ENCODE measurements around the gene FAM227B.
"Not testable (repeated sequence)": the region's sequence is repeated elsewhere in the genome, so short reads cannot be mapped to it uniquely, and the experiment has no call there.

The FAM227B gene

DNA sequence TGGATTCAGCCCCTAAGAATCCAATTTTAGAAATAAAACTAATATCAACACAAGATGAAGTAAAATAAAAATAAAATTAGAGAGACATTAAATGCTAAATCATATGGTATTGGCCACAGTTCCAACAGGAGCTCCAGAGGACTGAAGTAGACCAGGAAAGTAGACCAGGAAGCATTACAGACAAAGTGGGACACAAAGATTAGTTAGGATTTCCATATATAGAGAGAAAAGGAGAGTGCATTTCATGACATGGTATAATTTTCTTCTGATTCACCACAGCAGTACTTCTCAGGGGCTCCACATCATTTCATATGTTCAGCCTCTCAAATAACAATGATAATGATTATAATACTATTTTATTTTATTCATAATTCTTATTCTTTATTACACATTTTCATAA, 179.3 kb downstream of the FAM227B start:
- no peak for DNase-seq (ENCODE audit: low read depth in 3 of 3, low spot score in 1 of 3)

- no peak for DNase-seq (ENCODE audit: low read depth in 3 of 3, low spot score in 1 of 3)
Measured at GRCh38 chr15:49439678-49440395, 180.8 kb downstream of the FAM227B start.

- DNase-seq (ENCODE audit: low read depth in 3 of 3, low spot score in 1 of 3): no peak
Measured at GRCh38 chr15:49438962-49439631, 181.5 kb downstream of the FAM227B start.

GRCh38 chr15:49436751-49437150, 183.9 kb downstream of the FAM227B start:
- no peak for DNase-seq (ENCODE audit: low read depth in 3 of 3, low spot score in 1 of 3)

- DNase-seq (ENCODE audit: low read depth in 3 of 3, low spot score in 1 of 3): no peak
Measured at GRCh38 chr15:49435174-49435573, 185.4 kb downstream of the FAM227B start.

DNA sequence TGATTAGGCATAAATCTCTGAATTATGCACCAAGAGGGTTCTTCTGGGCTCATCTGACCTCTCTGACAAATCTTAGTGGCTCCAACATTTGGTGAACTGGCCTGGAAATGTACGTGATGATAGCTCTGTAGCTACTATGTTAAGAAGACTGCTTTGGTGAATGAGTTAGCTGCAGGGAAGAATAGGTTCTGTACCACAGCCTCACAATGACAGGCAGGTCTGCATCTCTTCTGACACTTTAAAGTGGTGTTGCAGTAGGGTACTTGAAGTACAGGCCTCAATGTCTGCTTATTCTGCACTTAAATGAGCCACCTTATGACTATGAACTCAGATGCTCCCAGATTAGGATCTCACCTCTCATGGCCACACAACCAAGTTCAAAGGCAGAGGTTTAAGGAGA, 190.6 kb downstream of the FAM227B start:
- no peak for DNase-seq (ENCODE audit: low read depth in 3 of 3, low spot score in 1 of 3)

- DNase-seq (ENCODE audit: low read depth in 3 of 3, low spot score in 1 of 3): no peak
Measured at GRCh38 chr15:49428409-49429095, 192.1 kb downstream of the FAM227B start.

GRCh38 chr15:49427372-49427771, 193.2 kb downstream of the FAM227B start:
- DNase-seq (ENCODE audit: low read depth in 3 of 3, low spot score in 1 of 3): no peak

- no peak for DNase-seq (ENCODE audit: low read depth in 3 of 3, low spot score in 1 of 3)
Measured at GRCh38 chr15:49424954-49425353, 195.7 kb downstream of the FAM227B start.

DNA sequence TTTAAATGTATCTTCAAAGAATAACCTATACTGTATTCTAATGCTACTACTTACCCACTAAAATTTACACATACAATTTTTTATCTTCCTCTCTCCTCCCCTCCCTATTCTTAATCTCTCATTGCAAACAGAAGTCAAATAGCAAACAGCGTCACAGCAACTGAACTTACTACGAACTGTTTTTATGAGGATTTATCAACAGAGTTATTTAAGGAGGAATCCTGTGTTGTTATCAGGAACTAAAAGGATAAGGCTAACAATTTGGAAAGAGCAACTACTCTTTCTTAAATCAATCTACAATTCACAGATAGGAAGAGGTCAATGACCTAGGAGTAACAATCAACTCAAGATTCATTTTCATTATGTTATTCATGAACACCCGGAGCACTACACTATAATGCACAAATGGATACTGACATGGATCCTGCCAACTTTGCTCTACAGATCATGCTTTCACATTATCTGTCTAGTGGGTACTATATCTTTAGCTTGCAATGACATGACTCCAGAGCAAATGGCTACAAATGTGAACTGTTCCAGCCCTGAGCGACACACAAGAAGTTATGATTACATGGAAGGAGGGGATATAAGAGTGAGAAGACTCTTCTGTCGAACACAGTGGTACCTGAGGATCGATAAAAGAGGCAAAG, 196.6 kb downstream of the FAM227B start:
- DNase-seq (ENCODE audit: low read depth in 3 of 3, low spot score in 1 of 3): no peak

GRCh38 chr15:49423021-49423420, 197.6 kb downstream of the FAM227B start, which contains the start of gene FGF7:
TSS of gene FGF7 (plus strand) at chr15:49423242. CDS start at chr15:49424298, 1,056 bp downstream.
- DNase-seq (ENCODE audit: low read depth in 3 of 3, low spot score in 1 of 3): no peak

DNA sequence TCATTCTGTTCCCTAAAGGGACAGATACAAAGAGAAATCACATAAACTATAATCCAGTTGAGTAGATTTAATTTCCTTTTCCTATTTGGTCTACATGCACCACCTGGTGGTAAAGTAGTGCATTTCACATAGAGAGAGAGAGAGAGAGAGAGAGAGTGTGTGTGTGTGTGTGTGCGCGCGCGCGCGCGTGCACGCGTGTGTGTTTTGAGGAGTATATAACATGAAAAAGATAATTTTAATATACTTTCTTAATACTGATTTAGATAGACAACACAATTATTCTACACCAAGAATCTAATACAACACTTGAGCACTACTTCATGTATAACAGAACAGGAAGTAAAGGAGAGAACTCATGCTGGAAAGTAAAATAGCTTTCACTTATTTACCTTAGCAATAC, 198.6 kb downstream of the FAM227B start:
- peak in 1 of 3 donors; percentile 8 for DNase-seq (ENCODE audit: low read depth in 3 of 3, low spot score in 1 of 3)

DNA sequence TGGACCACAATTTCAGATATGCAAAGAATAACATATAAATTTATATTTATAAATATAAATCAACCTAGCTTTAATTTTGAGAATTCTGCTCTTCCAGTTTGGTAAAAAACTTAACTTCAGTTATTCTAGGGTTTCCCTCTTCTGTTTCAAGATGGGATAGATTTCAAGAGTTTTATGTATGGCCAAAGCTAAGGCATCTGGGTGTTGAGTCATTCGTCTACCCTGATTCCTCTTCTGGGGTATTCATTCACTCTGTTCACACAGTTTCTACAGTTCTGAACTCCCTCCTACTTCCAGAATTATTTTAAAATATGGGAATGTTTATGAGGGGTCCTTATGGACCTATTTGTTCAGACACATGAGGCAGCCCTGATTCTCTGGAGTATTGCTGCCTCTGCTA, 201.8 kb downstream of the FAM227B start:
- no peak for DNase-seq (ENCODE audit: low read depth in 3 of 3, low spot score in 1 of 3)

GRCh38 chr15:49415638-49416037, 205.0 kb downstream of the FAM227B start:
- DNase-seq (ENCODE audit: low read depth in 3 of 3, low spot score in 1 of 3): no peak

DNA sequence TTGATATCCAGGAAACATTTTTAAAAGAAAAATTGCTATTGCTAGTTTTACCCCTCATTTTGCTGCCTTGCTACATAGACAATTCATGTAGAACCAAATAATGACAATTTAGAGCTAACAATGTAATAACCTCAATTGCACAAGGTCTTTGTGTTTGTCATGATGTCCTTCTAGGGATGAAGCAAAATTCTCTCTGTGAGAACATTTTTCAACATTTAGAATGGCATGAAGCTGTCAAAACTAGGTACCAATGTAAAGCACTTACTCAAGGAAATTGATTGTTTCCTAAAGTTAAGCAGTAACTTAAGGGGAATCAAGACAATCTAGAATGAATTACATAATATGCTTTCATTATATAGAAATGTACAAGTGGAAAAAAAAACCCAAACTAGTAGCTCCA, 205.5 kb downstream of the FAM227B start:
- no peak for DNase-seq (ENCODE audit: low read depth in 3 of 3, low spot score in 1 of 3)

DNA sequence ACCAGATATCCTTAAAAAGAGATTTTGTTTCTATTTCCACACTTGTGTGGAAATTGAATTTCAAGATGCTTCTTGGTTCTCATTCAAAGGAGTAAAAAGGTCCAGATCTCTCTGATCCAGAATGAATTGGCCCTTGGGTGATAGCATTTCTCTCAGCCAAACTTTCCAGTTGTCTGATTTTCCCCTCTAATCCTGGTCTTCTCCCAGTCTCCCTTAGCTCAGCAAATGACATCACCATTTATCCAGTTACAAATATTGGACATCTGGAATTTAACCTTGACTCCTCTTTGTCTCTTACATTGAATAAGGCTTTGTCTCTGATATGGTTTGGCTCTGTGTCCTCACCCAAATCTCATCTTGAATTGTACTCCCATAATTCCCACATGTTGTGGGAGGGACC, 207.8 kb downstream of the FAM227B start:
- DNase-seq (ENCODE audit: low read depth in 3 of 3, low spot score in 1 of 3): no peak

GRCh38 chr15:49410641-49411040, 210.0 kb downstream of the FAM227B start:
- DNase-seq (ENCODE audit: low read depth in 3 of 3, low spot score in 1 of 3): no peak

DNA sequence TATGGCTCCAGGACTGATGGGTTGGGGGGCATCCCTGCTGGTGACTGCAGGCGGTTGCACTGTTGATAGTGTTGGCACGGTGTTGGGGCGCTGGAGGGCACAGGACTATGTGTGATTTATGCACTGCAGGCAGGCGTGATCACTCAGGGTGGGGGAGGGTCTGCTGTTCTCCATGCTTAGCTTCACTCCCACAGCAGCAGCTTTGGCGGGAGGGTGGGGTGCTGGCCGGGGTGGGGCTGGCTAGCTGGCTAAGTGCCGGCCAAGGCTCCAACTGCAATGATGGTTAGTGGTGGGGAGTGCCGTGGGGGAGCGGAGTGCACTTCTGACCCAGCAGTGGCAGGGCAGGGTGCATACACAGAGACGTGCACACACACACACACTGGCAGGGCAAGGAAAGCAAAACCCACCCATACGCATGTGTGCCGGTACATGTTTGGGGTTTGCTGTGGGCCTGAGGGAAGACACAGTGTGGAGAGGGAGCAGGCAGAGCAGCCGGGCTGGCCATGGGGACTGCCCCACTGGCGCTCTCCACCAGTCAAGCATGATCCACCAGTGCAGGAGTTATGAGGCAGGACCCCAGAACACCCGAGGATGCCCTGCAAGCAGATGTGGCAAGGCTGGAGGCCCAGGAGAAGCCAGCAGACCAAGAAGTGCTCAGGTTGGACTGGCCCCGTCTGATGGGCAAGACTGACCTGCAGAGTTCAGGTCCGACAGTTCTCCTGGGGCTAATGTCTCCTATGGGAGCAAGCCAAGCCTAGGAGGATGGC, 214.1 kb downstream of the FAM227B start:
- DNase-seq (ENCODE audit: low read depth in 3 of 3, low spot score in 1 of 3): no peak

DNA sequence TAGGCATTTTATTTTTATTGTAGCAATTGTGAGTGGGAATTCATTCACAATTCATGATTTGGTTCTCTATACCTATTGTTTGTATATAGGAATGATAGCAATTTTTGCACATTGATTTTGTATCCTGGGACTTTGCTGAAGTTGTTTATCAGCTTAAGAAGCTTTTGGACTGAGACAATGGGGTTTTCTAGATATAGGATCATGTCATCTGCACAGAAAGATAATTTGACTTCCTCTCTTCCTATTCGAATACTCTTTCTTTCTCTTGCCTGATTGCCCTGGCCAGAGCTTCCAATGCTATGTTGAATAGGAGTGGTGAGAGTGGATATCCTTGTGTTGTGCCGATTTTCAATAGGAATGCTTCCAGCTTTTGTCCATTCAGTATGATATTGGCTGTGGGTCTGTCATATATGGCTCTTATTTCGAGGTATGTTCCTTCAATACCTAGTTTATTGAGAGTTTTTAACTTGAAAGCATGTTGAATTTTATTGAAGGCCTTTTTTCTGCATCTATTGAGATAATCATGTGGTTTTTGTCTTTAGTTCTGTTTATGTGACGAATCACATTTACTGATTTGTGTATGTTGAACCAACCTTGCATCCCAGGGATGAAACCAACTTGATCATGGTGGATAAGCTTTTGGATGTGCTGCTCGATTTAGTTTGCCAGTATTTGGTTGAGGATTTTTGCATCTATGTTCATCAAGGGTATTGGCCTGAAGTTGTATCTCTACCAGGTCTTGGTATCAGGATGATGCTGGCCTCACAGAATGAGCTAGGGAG, 217.9 kb downstream of the FAM227B start:
- DNase-seq (ENCODE audit: low read depth in 3 of 3, low spot score in 1 of 3): not testable (repeated sequence)

DNA sequence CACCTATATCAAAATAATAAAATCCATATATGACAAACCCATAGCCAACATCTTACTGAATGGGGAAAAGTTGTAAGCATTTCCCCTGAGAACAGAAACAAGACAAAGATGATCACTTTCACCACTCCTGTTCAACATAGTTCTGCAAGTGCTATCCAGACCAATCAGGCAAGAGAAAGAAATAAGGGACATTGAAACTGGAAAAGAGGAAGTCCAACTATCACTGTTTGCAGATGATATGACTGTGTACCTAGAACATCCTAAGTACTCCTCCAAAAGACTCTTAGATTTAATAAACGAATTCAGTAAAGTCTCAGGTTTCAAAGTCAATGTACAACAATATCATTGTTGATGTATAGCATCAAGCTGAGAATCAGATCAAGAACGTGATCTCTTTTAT, 233.1 kb downstream of the FAM227B start:
- no peak for DNase-seq (ENCODE audit: low read depth in 3 of 3, low spot score in 1 of 3)

All from stimulated activated CD4-positive, alpha-beta T cell treated with anti-CD3 and anti-CD28 coated beads, TNF-alpha, amount 100 ng/mL, for 1 hour (primary cell).